GM23248 (cell line): Measurements from ENCODE around the gene TGM2.

ENCODE experiments used
- EZH2 ChIP-seq: fragments of 200-600 bp; sonication (generic); IDR thresholded peaks from 2 replicates; pipeline ENCODE4 v1.6.1; 2018; ENCODE audit warnings: antibody characterized with exemption, mild to moderate bottlenecking; ENCODE audit not compliant: insufficient read depth, poor library complexity, severe bottlenecking
- EZH2phosphoT487 ChIP-seq: fragments of 200-600 bp; sonication (generic); IDR thresholded peaks from 2 replicates; pipeline ENCODE4 v1.6.1; 2018; ENCODE audit warnings: antibody characterized with exemption, moderate library complexity, mild to moderate bottlenecking, low read depth; ENCODE audit not compliant: insufficient read depth

- TF ChIP-seq EZH2 (no peak), EZH2phosphoT487 (no peak)
Observed at GRCh38 chr20:38152175-38152620, 12.9 kb downstream of the TGM2 start.
